GM23338 (cell line): ENCODE measurements around the gene EXOC7.

Experiments
- EZH2 ChIP-seq: fragments of 200-600 bp; sonication (generic); IDR thresholded peaks from one replicate; pipeline ENCODE4 v1.8.0; 2017; ENCODE audit warnings: antibody characterized with exemption, mild to moderate bottlenecking, low read depth; ENCODE audit not compliant: unreplicated experiment
- EZH2phosphoT487 ChIP-seq: fragments of 200-600 bp; sonication (generic); IDR thresholded peaks from one replicate; pipeline ENCODE4 v1.8.1; 2018; ENCODE audit warnings: antibody characterized with exemption; ENCODE audit not compliant: unreplicated experiment
- POLR2AphosphoS5 ChIP-seq: IDR thresholded peaks from 2 replicates; pipeline ENCODE4 v1.6.1; 2016; ENCODE audit warnings: antibody characterized with exemption, low read depth
- TF ChIP-seq, protein P1 (sequence below), 2 experiments: fragments of 200-600 bp in 1 of 2; sonication (generic) in 1 of 2; conservative IDR thresholded peaks; 2 replicates each; pipeline versions ENCODE4 v1.5.1 to v1.6.1; 2016 to 2017; ENCODE audit warnings: antibody characterized with exemption in 2 of 2, low read depth in 2 of 2, mild to moderate bottlenecking in 2 of 2, moderate library complexity in 1 of 2

- TF ChIP-seq, protein P1, sequence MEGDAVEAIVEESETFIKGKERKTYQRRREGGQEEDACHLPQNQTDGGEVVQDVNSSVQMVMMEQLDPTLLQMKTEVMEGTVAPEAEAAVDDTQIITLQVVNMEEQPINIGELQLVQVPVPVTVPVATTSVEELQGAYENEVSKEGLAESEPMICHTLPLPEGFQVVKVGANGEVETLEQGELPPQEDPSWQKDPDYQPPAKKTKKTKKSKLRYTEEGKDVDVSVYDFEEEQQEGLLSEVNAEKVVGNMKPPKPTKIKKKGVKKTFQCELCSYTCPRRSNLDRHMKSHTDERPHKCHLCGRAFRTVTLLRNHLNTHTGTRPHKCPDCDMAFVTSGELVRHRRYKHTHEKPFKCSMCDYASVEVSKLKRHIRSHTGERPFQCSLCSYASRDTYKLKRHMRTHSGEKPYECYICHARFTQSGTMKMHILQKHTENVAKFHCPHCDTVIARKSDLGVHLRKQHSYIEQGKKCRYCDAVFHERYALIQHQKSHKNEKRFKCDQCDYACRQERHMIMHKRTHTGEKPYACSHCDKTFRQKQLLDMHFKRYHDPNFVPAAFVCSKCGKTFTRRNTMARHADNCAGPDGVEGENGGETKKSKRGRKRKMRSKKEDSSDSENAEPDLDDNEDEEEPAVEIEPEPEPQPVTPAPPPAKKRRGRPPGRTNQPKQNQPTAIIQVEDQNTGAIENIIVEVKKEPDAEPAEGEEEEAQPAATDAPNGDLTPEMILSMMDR (conservative IDR thresholded peaks at IDR 0.05; ENCODE audit: low read depth in 2 of 2), result no peak
- TF ChIP-seq EZH2 (no peak), POLR2AphosphoS5 (no peak), EZH2phosphoT487 (no peak)
Observed at GRCh38 chr17:76137001-76137350, 33.4 kb upstream of the EXOC7 start.
